ENCODE data around the gene MRPL12. TPM values are rescaled to one million over a fixed set of nuclear protein-coding genes. Genes with fewer than 3 reads are reported as not detected.

MRPL12 gene
- total and polyA plus RNA-seq, 2 of the 8 experiments (the other 6 are each of a cell fraction or from before 2014, with no cell fraction given): 120 to 141 TPM

DNA sequence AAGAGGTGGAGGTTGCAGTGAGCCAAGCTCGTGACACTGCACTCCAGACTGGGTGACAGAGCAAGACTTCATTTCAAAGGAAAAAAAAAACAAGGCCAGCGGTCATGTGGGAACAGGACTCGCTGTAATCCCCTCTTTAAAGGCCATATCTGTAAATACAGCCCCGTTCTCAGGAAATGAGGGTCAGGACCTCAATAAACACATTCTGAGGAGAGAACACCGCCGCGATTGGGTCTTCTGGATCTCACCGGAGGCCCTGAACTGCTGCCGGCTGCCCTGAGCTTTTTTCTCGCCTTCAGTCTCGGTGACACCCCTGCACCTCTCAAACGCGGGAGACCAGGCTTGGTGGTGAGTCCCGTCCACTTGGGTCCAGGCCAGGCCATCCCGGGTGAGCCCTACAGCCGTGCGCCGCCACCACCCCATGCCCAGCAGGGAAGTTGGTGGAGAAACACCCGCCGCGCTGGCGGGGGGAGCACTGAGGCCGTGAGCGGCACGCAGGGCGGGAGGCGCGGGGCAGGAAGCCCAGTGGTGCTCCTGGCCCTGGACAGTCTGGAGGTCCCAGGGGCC is 37.3 kb downstream of the MRPL12 start:
- Histone ChIP-seq H3K23me2 (ENCODE audit: low read depth, low read length) (peaks cover 4% of the 10 kb centered on the region; the same call in 1 of the 2 replicates), H2BK20ac (ENCODE audit: low read length) (no peak overlapping the region), H2AFZ (ENCODE audit: low read length) (no peak overlapping the region), H4K91ac (replicated peaks; ENCODE audit: insufficient read length, low read length) (no peak overlapping the region), H3K4me2 (ENCODE audit: insufficient read depth in 1 of 2, low read depth in 2 of 2, low read length in 2 of 2) (no peak overlapping the region), H2BK5ac (ENCODE audit: low read depth, low read length) (no peak overlapping the region), H3K56ac (replicated peaks; ENCODE audit: insufficient read length, low read depth, low read length) (no peak overlapping the region), H3K79me1 (ENCODE audit: low read depth, low read length) (no peaks in the 10 kb centered on the region), H2BK120ac (replicated peaks; ENCODE audit: low read depth, low read length) (no peak overlapping the region), H3K36me3 (ENCODE audit: control insufficient read depth in 2 of 4, insufficient read depth in 4 of 4, low read length in 3 of 4) (no peaks in the 10 kb centered on the region), H3K14ac (ENCODE audit: insufficient read length) (no peak overlapping the region), H4K8ac (ENCODE audit: extremely low read depth, insufficient read depth, low read length) (no peak overlapping the region; the same call in 1 of the 2 replicates), H4K5ac (ENCODE audit: insufficient read length, low read depth, low read length) (no peak overlapping the region), H2AK5ac (ENCODE audit: low read depth, low read length) (no peak overlapping the region), H3K9ac (replicated peaks in 1 of 4; ENCODE audit: extremely low read depth in 1 of 4, low read depth in 3 of 4, low read length in 3 of 4) (no peak overlapping the region), H3K27ac (ENCODE audit: low read depth, low read length) (no peak overlapping the region), H3K4me1 (replicated peaks in 1 of 4; ENCODE audit: control insufficient read depth in 3 of 4, insufficient read depth in 4 of 4, low read length in 3 of 4) (peaks cover 0 to 3% (median 1%) of the 10 kb centered on the region in 4 experiments; a peak in 1 of 7 replicates), H3K79me2 (ENCODE audit: control insufficient read depth in 1 of 2, insufficient read depth in 2 of 2, low read length in 2 of 2) (no peaks in the 10 kb centered on the region), H2BK15ac (ENCODE audit: low read length) (no peak overlapping the region), H4K20me1 (replicated peaks in 1 of 2; ENCODE audit: control insufficient read depth in 1 of 2, insufficient read depth in 2 of 2, low read length in 2 of 2) (peaks cover 0 to 3% of the 10 kb centered on the region in 2 experiments), H3K23ac (ENCODE audit: insufficient read length) (no peak overlapping the region), H3K4ac (replicated peaks; ENCODE audit: insufficient read length, low read depth, low read length) (no peak overlapping the region), H3K27me3 (replicated peaks in 1 of 4; ENCODE audit: control insufficient read depth in 3 of 4, extremely low read depth in 1 of 4, insufficient read depth in 3 of 4, low read length in 3 of 4) (peaks cover 0 to 2% (median 0%) of the 10 kb centered on the region in 4 experiments; a peak in 1 of 7 replicates), H3K18ac (ENCODE audit: extremely low read depth, low read length) (no peak overlapping the region), H3K9me3 (ENCODE audit: insufficient read depth in 2 of 2, low read depth in 1 of 2, low read length in 1 of 2) (no peaks in the 10 kb centered on the region), H2BK12ac (ENCODE audit: low read depth, low read length) (no peak overlapping the region), H3K4me3 (ENCODE audit: extremely low read depth in 1 of 4, insufficient read depth in 2 of 4, low read depth in 3 of 4, low read length in 4 of 4) (no peak overlapping the region)
- ChIA-PET POLR2A (ENCODE audit: partially characterized antibody) (interaction anchor here (1.0 to 1.3 kb wide), 3 partner anchors 54 to 92 kb away, joined by 3 to 6 read pairs (median 4); partner anchors contain the start of gene MCRIP1), CTCF (ENCODE audit: partially characterized antibody) (interaction anchor here (0.6 to 2.1 kb wide), 3 partner anchors 9 to 85 kb away, joined by 3 to 4 read pairs (median 3); no protein-coding TSS in a partner anchor)
- TF ChIP-seq MAFK (IDR thresholded peaks at IDR 0.05; ENCODE audit: low read depth, low read length) (no peak), SIN3A (conservative IDR thresholded peaks at IDR 0.05 in 1 of 2, IDR thresholded peaks at IDR 0.05 in 1 of 2; ENCODE audit: low read depth in 1 of 2, low read length in 2 of 2) (no peak), SUZ12 (IDR thresholded peaks at IDR 0.05; ENCODE audit: low read length) (no peak), ASH2L (IDR thresholded peaks at IDR 0.05; ENCODE audit: low read length) (no peak)
- WGBS, 2 experiments (ENCODE audit: extremely low coverage in 1 of 2, insufficient coverage in 1 of 2, insufficient read length in 1 of 2, insufficient replicate concordance in 2 of 2, low coverage in 1 of 2, low lambda C conversion rate in 2 of 2, missing lambda C conversion rate in 1 of 2): 81% methylated on average over 27 of the region's 28 CpGs; no CpG with 5 or more reads in 1 of the 2 experiments
- DNase-seq (ENCODE audit: low read depth in 1 of 2, low spot score in 2 of 2) (no peak), FAIRE-seq (no peak)
